IPS-18c (cell line): ENCODE data around the gene PTH2R.
"Not testable (repeated sequence)": the region's sequence is repeated elsewhere in the genome, so short reads cannot be mapped to it uniquely, and the experiment has no call there.

ENCODE experiments used
- H3K4me3 ChIP-seq: 2 replicates; pipeline ENCODE4 v1.7.0; 2013; ENCODE audit warnings: low read depth, mild to moderate bottlenecking, low read length, moderate library complexity; ENCODE audit not compliant: insufficient read depth
- H3K9me3 ChIP-seq: one replicate; pipeline ENCODE4 v1.6.1; 2013; ENCODE audit warnings: mild to moderate bottlenecking, low read length, moderate library complexity; ENCODE audit not compliant: control insufficient read depth, insufficient read depth

PTH2R gene

GRCh38 chr2:208505365-208505764 is 98.8 kb downstream of the PTH2R start:
- H3K4me3 ChIP-seq, H3K9me3 ChIP-seq: not testable (repeated sequence)

GRCh38 chr2:208509586-208509985 is 103.0 kb downstream of the PTH2R start:
- no peak overlapping the region for H3K4me3 ChIP-seq
- H3K9me3 ChIP-seq, result no peaks in the 10 kb centered on the region

GRCh38 chr2:208511016-208511415 is 104.4 kb downstream of the PTH2R start:
- no peak overlapping the region for H3K4me3 ChIP-seq
- no peaks in the 10 kb centered on the region for H3K9me3 ChIP-seq

- Histone ChIP-seq H3K4me3 (no peak overlapping the region), H3K9me3 (no peaks in the 10 kb centered on the region)
Measured at GRCh38 chr2:208511573-208511972, 105.0 kb downstream of the PTH2R start.

- H3K4me3 ChIP-seq, result no peak overlapping the region
- no peaks in the 10 kb centered on the region for H3K9me3 ChIP-seq
Measured at GRCh38 chr2:208515099-208515498, 108.5 kb downstream of the PTH2R start.

DNA sequence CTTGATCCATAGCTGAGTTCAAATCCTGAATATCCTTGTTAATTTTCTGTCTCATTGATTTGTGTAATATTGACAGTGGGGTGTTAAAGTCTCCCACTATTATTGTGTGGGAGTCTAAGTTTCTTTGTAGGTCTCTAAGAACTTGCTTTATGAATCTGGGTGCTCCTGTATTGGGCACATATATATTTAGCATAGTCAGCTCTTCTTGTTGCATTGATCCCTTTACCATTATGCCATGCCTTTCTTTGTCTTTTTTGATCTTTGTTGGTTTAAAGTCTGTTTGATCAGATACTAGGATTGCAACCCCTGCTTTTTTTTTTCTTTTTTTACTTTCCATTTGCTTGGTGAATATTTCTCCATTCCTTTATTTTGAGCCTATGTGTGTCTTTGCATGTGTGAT is 116.5 kb downstream of the PTH2R start:
- H3K4me3 ChIP-seq, H3K9me3 ChIP-seq: not testable (repeated sequence)

DNA sequence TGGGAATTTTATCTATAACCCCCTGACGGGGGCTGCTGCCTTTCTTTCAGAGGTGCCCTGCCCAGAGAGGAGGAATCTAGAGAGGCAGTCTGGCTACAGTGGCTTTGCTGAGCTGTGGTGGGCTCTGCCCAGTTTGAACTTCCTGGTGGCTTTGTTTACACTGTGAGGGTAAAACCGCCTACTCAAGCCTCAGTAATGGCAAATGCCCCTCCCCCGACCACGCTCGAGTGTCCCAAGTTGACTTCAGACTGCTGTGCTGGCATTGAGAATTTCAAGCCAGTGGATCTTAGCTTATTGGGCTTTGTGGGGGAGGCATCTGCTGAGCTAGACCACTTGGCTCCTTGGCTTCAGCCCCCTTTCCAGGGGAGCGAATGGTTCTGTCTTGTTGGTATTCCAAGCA is 118.6 kb downstream of the PTH2R start:
- H3K4me3 ChIP-seq, H3K9me3 ChIP-seq: not testable (repeated sequence)

DNA sequence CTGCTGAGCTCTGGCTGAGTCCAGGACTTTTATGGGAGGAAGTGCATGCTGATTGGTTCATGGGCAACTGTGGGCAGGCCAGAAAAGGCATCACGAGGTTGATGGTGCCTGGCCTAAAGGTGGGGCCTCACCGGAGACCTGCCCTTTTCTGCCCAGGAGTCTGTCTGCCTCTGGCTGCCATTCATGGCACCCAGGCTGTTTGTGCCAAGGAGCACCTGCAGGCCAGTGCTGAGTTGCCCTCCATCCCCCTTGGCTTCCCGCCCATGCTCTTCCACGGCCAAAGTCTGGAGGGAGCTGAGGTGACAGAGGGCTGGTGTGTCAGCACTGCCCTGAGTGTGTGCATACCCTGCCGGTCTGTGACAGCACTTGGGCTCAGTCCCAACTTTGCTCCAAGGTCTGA is 123.2 kb downstream of the PTH2R start:
- Histone ChIP-seq H3K9me3 (no peaks in the 10 kb centered on the region), H3K4me3 (no peak overlapping the region)

DNA sequence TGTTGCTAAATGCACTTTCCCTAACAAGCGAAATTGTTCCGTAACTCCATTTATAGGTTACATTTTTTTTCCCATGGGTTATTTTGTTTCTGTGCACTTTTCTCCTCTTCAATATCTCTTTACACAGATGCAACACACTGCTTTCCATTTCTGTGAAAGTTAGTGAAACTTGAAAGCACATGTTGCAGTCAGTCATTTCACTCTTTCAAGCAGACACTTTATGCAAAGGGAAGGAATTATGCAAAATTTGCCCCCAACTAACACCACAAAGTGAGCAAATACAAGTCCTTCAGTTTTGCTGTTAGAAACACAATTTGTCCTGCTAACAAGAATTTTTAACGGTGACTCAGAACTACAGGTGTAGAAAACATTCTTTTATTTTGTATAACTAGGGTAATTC is 124.8 kb downstream of the PTH2R start:
- Histone ChIP-seq H3K9me3 (peaks cover 4% of the 10 kb centered on the region), H3K4me3 (no peak overlapping the region)

DNA sequence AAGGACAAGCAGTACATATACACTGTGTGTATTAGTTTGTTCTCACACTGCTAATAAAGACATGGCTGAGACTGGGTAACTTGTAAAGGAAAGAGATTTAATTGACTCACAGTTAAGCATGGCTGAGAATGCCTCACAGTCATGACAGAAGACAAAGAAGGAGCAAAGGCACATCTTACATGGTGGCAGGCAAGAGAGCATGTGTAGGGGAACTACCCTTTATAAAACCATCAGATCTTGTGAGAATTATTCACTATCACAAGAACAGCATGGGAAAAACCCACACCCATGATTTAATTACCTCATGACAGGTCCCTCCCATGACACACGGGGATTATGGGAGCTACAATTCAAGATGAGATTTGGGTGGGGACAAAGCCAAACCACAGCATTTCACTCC is 129.0 kb downstream of the PTH2R start:
- not testable (repeated sequence) for H3K9me3 ChIP-seq, H3K4me3 ChIP-seq

DNA sequence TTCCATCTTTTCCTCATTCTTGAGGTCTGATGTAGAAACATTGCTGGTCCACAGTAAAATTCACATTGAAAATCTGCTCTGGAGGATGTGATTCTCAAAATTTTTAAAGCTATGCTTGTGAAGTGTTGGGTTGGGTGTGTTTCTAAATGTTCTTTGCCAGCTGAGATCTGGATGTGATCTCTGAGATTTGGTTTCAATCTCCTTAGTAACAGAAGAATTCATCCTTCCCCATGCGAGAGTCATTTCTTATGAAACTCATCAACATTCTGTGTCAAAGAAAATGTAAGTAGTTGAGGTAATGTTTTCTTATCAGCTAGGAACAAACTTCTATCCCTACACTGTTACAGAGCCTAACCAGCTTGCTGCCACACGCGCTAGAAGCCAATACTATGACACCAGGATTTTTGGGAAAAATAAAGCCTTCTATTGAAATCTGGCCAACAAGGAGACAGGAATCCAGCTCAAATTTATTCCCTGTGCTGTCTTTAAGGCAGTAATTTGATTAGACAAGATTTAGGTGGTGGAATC is 134.9 kb downstream of the PTH2R start:
- H3K9me3 ChIP-seq, result peaks cover 2% of the 10 kb centered on the region
- no peak overlapping the region for H3K4me3 ChIP-seq

- no peak overlapping the region for H3K4me3 ChIP-seq
- no peaks in the 10 kb centered on the region for H3K9me3 ChIP-seq
Measured at GRCh38 chr2:208541989-208542464, 135.4 kb downstream of the PTH2R start.

DNA sequence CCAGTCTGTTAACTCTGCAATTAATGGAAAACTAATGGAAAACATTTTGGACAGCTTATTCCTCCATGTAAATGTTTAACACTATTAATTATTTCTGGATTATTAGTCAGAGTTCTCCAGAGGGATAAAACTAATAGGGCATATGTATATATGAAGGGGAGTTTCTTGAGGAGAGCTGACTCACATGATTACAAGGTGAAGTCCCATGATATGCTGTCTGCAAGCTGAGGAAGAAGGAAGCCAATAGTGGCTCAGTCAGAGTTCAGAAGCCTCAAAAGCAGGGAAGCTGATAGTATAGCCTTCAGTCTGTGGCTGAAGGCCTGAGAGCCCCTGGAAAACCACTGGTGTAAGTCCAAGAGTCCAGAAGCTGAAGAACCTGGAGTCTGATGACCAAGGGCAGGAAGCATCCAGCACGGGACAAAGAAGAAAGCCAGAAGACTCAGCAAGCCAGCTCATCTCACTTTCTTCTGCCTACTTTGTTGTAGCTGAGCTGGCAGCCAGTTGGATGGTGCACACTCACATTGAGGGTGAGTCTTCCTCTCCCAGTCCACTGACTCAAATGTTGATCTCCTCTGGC is 136.0 kb downstream of the PTH2R start:
- Histone ChIP-seq H3K4me3 (no peak overlapping the region), H3K9me3 (no peaks in the 10 kb centered on the region)
